Measurements from ENCODE around the gene OR2D3. TPM values are rescaled to one million over a fixed set of nuclear protein-coding genes. Genes with fewer than 3 reads are reported as not detected.

Gene OR2D3
- total and polyA plus RNA-seq, 7 donors = not detected

- H3K36me3 ChIP-seq (ENCODE audit: insufficient read depth in 1 of 2, low read depth in 1 of 2) = no peaks in the 10 kb centered on the region
- ATAC-seq (no peak), DNase-seq (no peak)
- no peak within 1 kb of the TSS for H3K27ac ChIP-seq
- no peaks in the 10 kb centered on the region for H3K9me3 ChIP-seq
- H3K4me3 ChIP-seq = no peak within 1 kb of the TSS
- no peak for TF ChIP-seq CTCF (IDR thresholded peaks at IDR 0.05)
- H3K4me1 ChIP-seq = no peaks in the 10 kb centered on the region
- no peaks in the 10 kb centered on the region for H3K27me3 ChIP-seq (ENCODE audit: insufficient read depth in 3 of 3, low read length in 2 of 3)
- 72 to 86% (median 77%) methylated on average over 2 of the region's 2 CpGs for WGBS, 3 donors
- intact Hi-C loops (cut with DNase I) = no loop called here
These were observed 28.4 kb upstream of the OR2D3 start, which contains the start of gene OR2D2 for GRCh38 chr11:6892400-6892799. TSS of gene OR2D2 (minus strand) at chr11:6892500. CDS start at chr11:6892500, 0 bp downstream.

GRCh38 chr11:6894097-6894496, 26.7 kb upstream of the OR2D3 start:
- no peaks in the 10 kb centered on the region for H3K27me3 ChIP-seq (ENCODE audit: insufficient read depth in 3 of 3, low read length in 2 of 3)

GRCh38 chr11:6895010-6895409, 25.8 kb upstream of the OR2D3 start:
- Histone ChIP-seq H3K9me3 (no peaks in the 10 kb centered on the region), H3K27ac (no peak overlapping the region), H3K4me3 (no peak overlapping the region), H3K36me3 (ENCODE audit: insufficient read depth in 1 of 2, low read depth in 1 of 2) (no peaks in the 10 kb centered on the region), H3K27me3 (ENCODE audit: insufficient read depth in 3 of 3, low read length in 2 of 3) (no peaks in the 10 kb centered on the region), H3K4me1 (no peaks in the 10 kb centered on the region)
- ATAC-seq = no peak
- intact Hi-C loops (cut with DNase I) = no loop called here
- TF ChIP-seq CTCF (IDR thresholded peaks at IDR 0.05) = no peak
- DNase-seq = no peak

More at GRCh38 chr11:6894097-6894496, 26.7 kb upstream of the OR2D3 start:
- TF ChIP-seq CTCF (IDR thresholded peaks at IDR 0.05) = no peak
- Histone ChIP-seq H3K27ac (no peak overlapping the region), H3K9me3 (no peaks in the 10 kb centered on the region), H3K4me3 (no peak overlapping the region), H3K36me3 (ENCODE audit: insufficient read depth in 1 of 2, low read depth in 1 of 2) (no peaks in the 10 kb centered on the region), H3K4me1 (no peaks in the 10 kb centered on the region)
- ATAC-seq (no peak), DNase-seq (no peak)
- intact Hi-C loops (cut with DNase I) = no loop called here

- WGBS, 3 donors = 57 to 65% (median 63%) methylated on average over 1 of the region's 1 CpG
These were observed 21.9 kb upstream of the OR2D3 start for GRCh38 chr11:6898911-6899310.

More at GRCh38 chr11:6898911-6899310, 21.9 kb upstream of the OR2D3 start:
- no peaks in the 10 kb centered on the region for H3K36me3 ChIP-seq (ENCODE audit: insufficient read depth in 1 of 2, low read depth in 1 of 2)
- no peak overlapping the region for H3K4me3 ChIP-seq
- no peaks in the 10 kb centered on the region for H3K27me3 ChIP-seq (ENCODE audit: insufficient read depth in 3 of 3, low read length in 2 of 3)
- ATAC-seq = no peak
- H3K9me3 ChIP-seq = no peaks in the 10 kb centered on the region
- no peak for DNase-seq
- no peak for TF ChIP-seq CTCF (IDR thresholded peaks at IDR 0.05)
- no peak overlapping the region for H3K27ac ChIP-seq
- H3K4me1 ChIP-seq = no peaks in the 10 kb centered on the region
- intact Hi-C loops (cut with DNase I) = no loop called here
